Measurements from ENCODE around the gene ACADSB.

The ACADSB gene

GRCh38 chr10:123100030-123100762 lies 91.4 kb downstream of the ACADSB start:
- no peak for DNase-seq (ENCODE audit: low read depth)

DNA sequence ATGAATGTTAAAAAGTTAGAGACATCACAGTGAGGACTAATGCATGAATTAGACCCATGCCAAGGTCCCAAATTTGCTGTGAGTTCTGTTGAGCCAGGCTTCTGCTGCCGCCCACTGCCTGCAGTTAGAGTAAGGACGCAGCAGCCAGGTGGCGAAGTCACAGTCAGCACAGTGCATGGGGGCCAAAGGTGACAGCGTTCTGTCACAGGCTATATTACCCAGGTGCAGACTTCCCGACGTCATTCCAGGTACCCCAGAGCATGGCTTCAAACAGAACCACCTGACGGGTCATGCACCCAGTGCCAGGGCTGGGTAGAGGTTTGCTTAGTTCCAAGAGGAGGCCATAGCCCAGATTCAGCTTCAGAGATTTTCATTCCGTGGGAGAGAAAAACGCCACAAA lies 93.1 kb downstream of the ACADSB start:
- DNase-seq (ENCODE audit: low read depth) = no peak

DNA sequence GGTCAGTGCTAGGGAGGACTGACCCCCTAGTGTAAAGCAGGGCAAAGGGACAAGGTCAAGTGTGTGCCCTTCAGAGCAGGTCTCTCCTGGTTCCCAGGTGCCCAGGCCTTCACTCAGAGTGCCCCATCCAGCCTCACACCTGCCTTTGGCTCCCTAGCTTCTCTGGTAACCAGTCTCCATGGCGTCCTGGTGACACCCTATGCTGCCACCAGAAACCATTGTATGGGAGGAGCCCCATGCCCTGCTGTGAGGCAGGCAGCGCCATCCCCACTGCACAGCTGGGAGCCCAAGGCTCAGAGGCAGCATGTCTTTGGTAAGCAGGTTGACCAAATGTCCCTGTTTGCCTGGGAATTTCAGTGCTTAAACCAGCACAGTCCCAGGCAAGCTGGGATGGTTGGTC lies 93.9 kb downstream of the ACADSB start:
- no peak for DNase-seq (ENCODE audit: low read depth)

GRCh38 chr10:123103944-123104343 lies 95.1 kb downstream of the ACADSB start:
- no peak for DNase-seq (ENCODE audit: low read depth)

Measured in activated gamma-delta T cell treated with anti-CD3 and anti-CD28 coated beads, Interleukin-2, amount 50 U/mL, for 16 hours (primary cell).